ENCODE measurements around the gene BCL7B. TPM values are rescaled to one million over a fixed set of nuclear protein-coding genes. Genes with fewer than 3 reads are reported as not detected.
A peak's percentile ranks its signal among the peaks of the same experiment; 100 is the strongest.

The BCL7B gene
- total and polyA plus RNA-seq, 12 donors = 64.9 to 85.8 (median 73.0) TPM

DNA sequence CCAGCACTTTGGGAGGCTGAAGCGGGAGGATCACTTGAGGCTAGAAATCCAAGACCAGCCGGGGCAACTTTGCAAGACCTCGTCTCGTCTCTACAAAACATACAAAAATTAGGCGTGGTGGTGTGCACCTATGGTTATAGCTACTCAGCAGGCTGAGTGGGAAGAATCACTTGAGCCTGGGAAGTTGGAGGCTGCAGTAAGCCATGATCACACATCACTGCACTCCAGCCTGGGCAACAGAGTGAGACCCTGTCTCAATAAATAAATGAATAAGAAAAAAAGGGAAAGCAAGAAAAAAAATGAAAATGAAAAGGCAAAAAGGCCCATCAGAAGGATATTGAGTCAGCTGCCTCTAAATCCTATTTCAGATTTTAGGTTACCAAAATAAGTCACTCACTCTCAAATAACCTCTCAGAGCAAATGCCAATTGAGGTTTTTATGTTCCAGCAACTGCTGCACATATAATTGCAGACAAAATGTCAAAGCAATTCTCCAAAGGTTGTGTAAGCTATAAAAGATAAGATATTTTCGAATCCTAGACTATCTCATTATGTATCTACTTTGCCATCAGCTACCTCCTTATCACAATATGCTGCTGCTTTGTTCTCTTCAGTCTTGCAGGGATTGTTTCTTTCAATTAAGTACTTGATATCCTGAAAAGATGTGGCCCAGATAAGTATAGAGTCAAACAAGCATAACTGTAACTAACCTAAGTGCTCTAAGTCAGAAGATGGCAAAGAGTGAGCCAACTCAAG, 40.1 kb downstream of the BCL7B start:
- intact Hi-C loops (cut with DNase I) = no loop called here
- Histone ChIP-seq H3K4me1 (peaks cover 5 to 68% (median 49%) of the 10 kb centered on the region in 9 donors), H3K36me3 (peaks cover 0 to 70% (median 21%) of the 10 kb centered on the region in 9 donors)

DNA sequence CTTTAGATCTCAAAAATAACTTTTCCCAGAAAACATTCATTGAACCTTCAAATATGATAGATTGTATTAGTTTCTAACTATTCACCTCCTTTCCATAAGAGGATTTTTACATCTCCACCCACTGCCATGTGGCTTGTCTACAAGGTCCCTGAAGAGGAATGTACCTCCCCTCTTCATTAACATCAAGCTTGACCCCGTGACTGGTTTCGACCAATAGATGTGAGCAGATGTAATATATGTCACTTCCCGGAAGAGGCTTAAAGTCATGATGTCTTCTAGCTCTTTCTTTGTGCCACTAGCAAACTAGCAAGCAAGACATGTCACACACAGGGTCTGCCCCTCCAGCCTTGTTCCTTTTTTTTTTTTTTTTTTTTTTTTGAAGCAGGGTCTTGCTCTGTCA, 42.3 kb downstream of the BCL7B start:
- Histone ChIP-seq H3K27me3 (no peaks in the 10 kb centered on the region), H3K36me3 (peaks cover 0 to 91% (median 28%) of the 10 kb centered on the region in 9 donors), H3K4me1 (peaks cover 5 to 57% (median 33%) of the 10 kb centered on the region in 9 donors), H3K9me3 (no peaks in the 10 kb centered on the region), H3K27ac (no peak overlapping the region), H3K4me3 (no peak overlapping the region)
- DNase-seq (no peak), ATAC-seq (no peak)
- 94 to 97% methylated on average over 3 of the region's 3 CpGs for WGBS, 2 donors
- intact Hi-C loops (cut with DNase I) = no loop called here
- no peak for TF ChIP-seq CTCF (IDR thresholded peaks at IDR 0.05)

More for the DNA sequence above, 40.1 kb downstream of the BCL7B start:
- ATAC-seq = no peak
- 84 to 86% methylated on average over 6 of the region's 6 CpGs for WGBS, 2 donors
- Histone ChIP-seq H3K9me3 (no peaks in the 10 kb centered on the region), H3K27me3 (no peaks in the 10 kb centered on the region), H3K4me3 (no peak overlapping the region), H3K27ac (peak overlapping the region in 1 of 10 donors; percentile 3)
- DNase-seq = no peak
- TF ChIP-seq CTCF (IDR thresholded peaks at IDR 0.05) = no peak

DNA sequence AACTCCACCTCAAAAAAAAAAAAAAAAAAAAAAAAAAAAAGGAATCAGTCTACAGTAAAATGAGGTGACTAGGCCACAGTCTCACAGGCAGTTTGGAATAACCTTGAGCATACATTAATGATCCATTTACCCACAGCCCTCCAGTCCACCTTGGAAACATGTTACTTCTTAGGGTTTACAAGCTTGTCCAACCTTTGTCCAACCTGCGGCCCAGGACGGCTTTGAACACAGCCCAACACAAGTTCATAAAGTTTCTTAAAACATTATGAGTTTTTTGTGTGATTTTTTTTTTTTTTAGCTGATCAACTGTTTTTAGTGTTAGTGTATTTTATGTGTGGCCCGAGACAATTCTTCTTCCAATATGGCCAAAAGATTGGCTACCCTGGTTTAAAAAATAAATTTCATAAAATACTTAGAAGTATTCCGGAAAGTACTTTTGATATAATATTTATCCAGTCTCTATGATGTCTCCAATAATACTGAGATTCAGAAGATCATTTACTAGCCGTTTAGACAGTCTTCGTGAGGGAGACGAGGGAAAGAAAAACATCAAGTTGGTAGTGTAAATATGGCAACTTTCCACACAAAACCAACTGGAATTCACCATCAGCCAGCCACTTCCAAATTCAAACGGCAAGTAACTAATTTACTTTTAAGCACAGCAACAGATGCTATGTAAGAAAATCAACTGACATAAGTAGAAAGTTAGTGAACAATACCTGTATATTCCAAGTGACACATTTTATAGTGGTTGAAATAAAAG, 45.3 kb downstream of the BCL7B start:
- H3K36me3 ChIP-seq = peaks cover 4 to 99% (median 57%) of the 10 kb centered on the region in 9 donors
- ATAC-seq (no peak), DNase-seq (no peak)

More for the DNA sequence above, 45.3 kb downstream of the BCL7B start:
- Histone ChIP-seq H3K27me3 (no peaks in the 10 kb centered on the region), H3K4me1 (peaks cover 0 to 28% (median 5%) of the 10 kb centered on the region in 9 donors), H3K27ac (no peak overlapping the region), H3K9me3 (no peaks in the 10 kb centered on the region), H3K4me3 (no peak overlapping the region)
- 80 to 81% methylated on average over 8 of the region's 8 CpGs for WGBS, 2 donors
- TF ChIP-seq CTCF (IDR thresholded peaks at IDR 0.05) = no peak
- intact Hi-C loops (cut with DNase I) = no loop called here
